ENCODE data around the gene PRKCG.

PRKCG gene

GRCh38 chr19:53880711-53881481 is 1.1 kb upstream of the PRKCG start:
- peak overlapping the region; percentile 51; the same call in 1 of the 2 replicates for H3K27ac ChIP-seq
- H3K4me1 ChIP-seq: peaks cover 88% of the 10 kb centered on the region
- H3K9me3 ChIP-seq: no peaks in the 10 kb centered on the region
- peaks cover 8% of the 10 kb centered on the region; the same call in 1 of the 2 replicates for H3K27me3 ChIP-seq
- H3K4me3 ChIP-seq: peak overlapping the region; percentile 64
- peaks cover 15% of the 10 kb centered on the region for H4K20me1 ChIP-seq
- peak overlapping the region; percentile 57; the same call in 1 of the 2 replicates for H3K9ac ChIP-seq
- TF ChIP-seq Cebpa-rat (IDR thresholded peaks at IDR 0.05): no peak
- peaks cover 10% of the 10 kb centered on the region for H3K36me3 ChIP-seq
- peak overlapping the region; percentile 99 for H3K4me2 ChIP-seq

- H3K27me3 ChIP-seq: peaks cover 8% of the 10 kb centered on the region; the same call in 1 of the 2 replicates
- no peak for TF ChIP-seq Cebpa-rat (IDR thresholded peaks at IDR 0.05)
- H3K4me2 ChIP-seq: peak overlapping the region; percentile 99
- H3K4me1 ChIP-seq: peaks cover 71% of the 10 kb centered on the region
- no peaks in the 10 kb centered on the region for H4K20me1 ChIP-seq
- peak overlapping the region; percentile 57 for H3K9ac ChIP-seq
- peak overlapping the region; percentile 64 for H3K4me3 ChIP-seq
- H3K9me3 ChIP-seq: no peaks in the 10 kb centered on the region
- no peaks in the 10 kb centered on the region for H3K36me3 ChIP-seq
- H3K27ac ChIP-seq: peak overlapping the region; percentile 22; the same call in 1 of the 2 replicates
Measured at GRCh38 chr19:53882391-53883050, 524 bp downstream of the PRKCG start.

- H4K20me1 ChIP-seq: no peaks in the 10 kb centered on the region
- no peak overlapping the region for H3K27ac ChIP-seq
- peaks cover 64% of the 10 kb centered on the region for H3K4me1 ChIP-seq
- no peak for TF ChIP-seq Cebpa-rat (IDR thresholded peaks at IDR 0.05)
- no peaks in the 10 kb centered on the region for H3K36me3 ChIP-seq
- peak overlapping the region; percentile 99 for H3K4me2 ChIP-seq
- H3K9ac ChIP-seq: no peak overlapping the region
- peak overlapping the region; percentile 64 for H3K4me3 ChIP-seq
- H3K9me3 ChIP-seq: no peaks in the 10 kb centered on the region
- H3K27me3 ChIP-seq: peaks cover 8% of the 10 kb centered on the region; the same call in 1 of the 2 replicates
Measured at GRCh38 chr19:53883231-53883661, 1.2 kb downstream of the PRKCG start.

GRCh38 chr19:53883741-53884140 is 1.7 kb downstream of the PRKCG start:
- Histone ChIP-seq H3K9ac (no peak overlapping the region), H3K36me3 (no peaks in the 10 kb centered on the region), H3K9me3 (no peaks in the 10 kb centered on the region), H3K4me2 (peak overlapping the region; percentile 99), H3K4me1 (peaks cover 60% of the 10 kb centered on the region), H3K27me3 (peaks cover 8% of the 10 kb centered on the region; the same call in 1 of the 2 replicates), H3K4me3 (no peak overlapping the region; the same call in 1 of the 2 replicates), H3K27ac (no peak overlapping the region), H4K20me1 (no peaks in the 10 kb centered on the region)
- TF ChIP-seq Cebpa-rat (IDR thresholded peaks at IDR 0.05): no peak

- Histone ChIP-seq H3K36me3 (no peaks in the 10 kb centered on the region), H3K4me1 (peaks cover 57% of the 10 kb centered on the region), H3K4me2 (peak overlapping the region; percentile 99), H3K27ac (no peak overlapping the region), H3K27me3 (peaks cover 8% of the 10 kb centered on the region; the same call in 1 of the 2 replicates), H3K9ac (no peak overlapping the region), H3K9me3 (no peaks in the 10 kb centered on the region), H4K20me1 (no peaks in the 10 kb centered on the region), H3K4me3 (no peak overlapping the region)
- TF ChIP-seq Cebpa-rat (IDR thresholded peaks at IDR 0.05): no peak
Measured at GRCh38 chr19:53884256-53884655, 2.3 kb downstream of the PRKCG start.

- no peak overlapping the region for H3K9ac ChIP-seq
- peak overlapping the region; percentile 99 for H3K4me2 ChIP-seq
- no peak for TF ChIP-seq Cebpa-rat (IDR thresholded peaks at IDR 0.05)
- H3K27me3 ChIP-seq: peaks cover 8% of the 10 kb centered on the region; the same call in 1 of the 2 replicates
- no peaks in the 10 kb centered on the region for H3K36me3 ChIP-seq
- H4K20me1 ChIP-seq: no peaks in the 10 kb centered on the region
- peaks cover 56% of the 10 kb centered on the region for H3K4me1 ChIP-seq
- H3K4me3 ChIP-seq: no peak overlapping the region
- no peaks in the 10 kb centered on the region for H3K9me3 ChIP-seq
- H3K27ac ChIP-seq: no peak overlapping the region
Measured at GRCh38 chr19:53885036-53885435, 3.0 kb downstream of the PRKCG start.

- Histone ChIP-seq H3K9ac (no peak overlapping the region), H3K9me3 (no peaks in the 10 kb centered on the region)
- TF ChIP-seq Cebpa-rat (IDR thresholded peaks at IDR 0.05): no peak
Measured at GRCh38 chr19:53892301-53892980, 10.4 kb downstream of the PRKCG start.

GRCh38 chr19:53892981-53893325 is 11.0 kb downstream of the PRKCG start:
- no peak overlapping the region for H3K9ac ChIP-seq
- TF ChIP-seq Cebpa-rat (IDR thresholded peaks at IDR 0.05): no peak
- H3K4me1 ChIP-seq: peaks cover 15% of the 10 kb centered on the region
- no peaks in the 10 kb centered on the region for H3K9me3 ChIP-seq
- no peak overlapping the region for H3K27ac ChIP-seq
- no peaks in the 10 kb centered on the region for H3K36me3 ChIP-seq
- 0 out of 2 replicates have a peak, but pooled peaks cover 2% of the 10 kb centered on the region for H3K27me3 ChIP-seq
- no peak overlapping the region for H3K4me2 ChIP-seq
- H4K20me1 ChIP-seq: peaks cover 6% of the 10 kb centered on the region; the same call in 1 of the 2 replicates
- H3K4me3 ChIP-seq: no peak overlapping the region

More at GRCh38 chr19:53892301-53892980, 10.4 kb downstream of the PRKCG start:
- Histone ChIP-seq H3K27me3 (no peaks in the 10 kb centered on the region), H3K4me2 (no peak overlapping the region), H3K36me3 (no peaks in the 10 kb centered on the region), H3K4me1 (peaks cover 10% of the 10 kb centered on the region), H3K27ac (no peak overlapping the region), H3K4me3 (no peak overlapping the region), H4K20me1 (0 out of 2 replicates have a peak, but pooled peaks cover 6% of the 10 kb centered on the region)

- H3K9me3 ChIP-seq: no peaks in the 10 kb centered on the region
- H3K4me1 ChIP-seq: peaks cover 11% of the 10 kb centered on the region
- H4K20me1 ChIP-seq: peaks cover 6% of the 10 kb centered on the region; the same call in 1 of the 2 replicates
- H3K27me3 ChIP-seq: peaks cover 8% of the 10 kb centered on the region; the same call in 1 of the 2 replicates
- no peak overlapping the region for H3K9ac ChIP-seq
- no peak overlapping the region for H3K4me3 ChIP-seq
- no peak overlapping the region for H3K4me2 ChIP-seq
- H3K36me3 ChIP-seq: no peaks in the 10 kb centered on the region
- H3K27ac ChIP-seq: no peak overlapping the region
- TF ChIP-seq Cebpa-rat (IDR thresholded peaks at IDR 0.05): no peak
Measured at GRCh38 chr19:53894707-53895106, 12.7 kb downstream of the PRKCG start.

Data from BLaER1 (cell line).